Neural progenitor cell (in vitro differentiated cells): ENCODE measurements around the gene PBX3.

Experiments used
- CTCF ChIP-seq: fragments of 200-600 bp; sonication (generic); IDR thresholded peaks from 2 replicates; pipeline ENCODE4 v1.5.1; 2017; ENCODE audit warnings: antibody characterized with exemption, mild to moderate bottlenecking
- EZH2 ChIP-seq: fragments of 200-600 bp; sonication (generic); IDR thresholded peaks from 2 replicates; pipeline ENCODE4 v1.6.1; 2017; ENCODE audit warnings: antibody characterized with exemption, mild to moderate bottlenecking, moderate library complexity

DNA sequence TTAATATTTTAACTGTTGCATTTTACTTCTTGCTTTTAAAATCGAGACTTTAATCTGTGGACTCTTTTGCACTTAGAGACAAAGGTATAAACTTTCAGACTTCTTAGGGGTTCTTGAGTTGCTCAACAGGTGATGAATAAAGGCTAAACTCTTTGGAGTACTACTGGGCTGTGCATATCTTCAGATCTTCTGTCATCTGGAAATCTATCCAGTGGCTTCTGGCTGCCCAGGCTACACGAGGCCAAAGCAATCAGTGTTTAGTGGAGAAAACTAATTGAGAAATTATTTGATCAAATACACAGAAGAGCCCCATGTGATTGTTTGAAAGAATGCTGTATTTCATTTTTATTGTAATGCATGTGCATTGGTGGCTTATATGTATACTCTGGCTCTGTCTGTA, 146.1 kb downstream of the PBX3 start:
- TF ChIP-seq CTCF = no peak
- TF ChIP-seq EZH2 = no peak
